ENCODE data around the gene TXNDC12.

GRCh38 chr1:52080014-52080415 is 25.0 kb upstream of the TXNDC12 start:
- TF ChIP-seq CTCF (IDR thresholded peaks at IDR 0.05; ENCODE audit: low read depth, low read length, poor library complexity, severe bottlenecking) (no peak), EZH2phosphoT487 (IDR thresholded peaks at IDR 0.05; ENCODE audit: borderline replicate concordance, low read length) (no peak)

All from DOHH2 (cell line).